Fibroblast of villous mesenchyme (primary cell): Measurements from ENCODE around the gene LILRA1. TPM values are rescaled to one million over a fixed set of nuclear protein-coding genes. Genes with fewer than 3 reads are reported as not detected.
"Not testable (repeated sequence)": the region's sequence is repeated elsewhere in the genome, so short reads cannot be mapped to it uniquely, and the experiment has no call there.

Experiments used
- DNase-seq: peaks from one replicate; pipeline ENCODE4 v3.0.0-alpha.2; 2010; ENCODE audit warnings: low read depth
- H3K4me3 ChIP-seq: 2 replicates; pipeline ENCODE4 v1.5.1; 2011; ENCODE audit warnings: low read depth, mild to moderate bottlenecking, low read length
- total RNA-seq: library from RNA; depleted of rRNA; stranded (reverse); fragments of >200 nt; gene quantifications from 2 replicates; pipeline ENCODE4 v1.2.3, GENCODE V29; 2012
- TF ChIP-seq, protein P1 (sequence below): IDR thresholded peaks from 2 replicates; pipeline ENCODE4 v1.5.1; 2012; ENCODE audit warnings: low read depth, mild to moderate bottlenecking, low read length; ENCODE audit not compliant: insufficient read depth

Gene LILRA1
- total RNA-seq, 1 donor, result not detected

DNA sequence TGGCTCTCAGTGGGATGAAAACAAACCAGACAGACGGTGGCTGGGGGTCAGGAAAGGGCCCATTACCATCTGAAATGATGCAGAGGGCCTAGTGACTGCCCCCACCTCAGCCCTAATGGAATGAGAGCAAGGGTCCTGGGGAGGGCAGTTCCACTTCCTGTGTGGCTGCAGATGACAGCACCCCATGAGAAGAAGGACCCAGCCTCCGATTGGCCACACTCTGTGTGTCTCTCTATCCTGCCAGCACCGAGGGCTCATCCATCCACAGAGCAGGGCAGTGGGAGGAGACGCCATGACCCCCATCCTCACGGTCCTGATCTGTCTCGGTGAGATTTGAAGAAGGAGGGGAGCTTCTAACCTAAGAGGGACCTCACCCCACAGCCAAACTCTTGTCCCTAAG, 37.4 kb downstream of the LILRA1 start:
- TF ChIP-seq, protein P1, sequence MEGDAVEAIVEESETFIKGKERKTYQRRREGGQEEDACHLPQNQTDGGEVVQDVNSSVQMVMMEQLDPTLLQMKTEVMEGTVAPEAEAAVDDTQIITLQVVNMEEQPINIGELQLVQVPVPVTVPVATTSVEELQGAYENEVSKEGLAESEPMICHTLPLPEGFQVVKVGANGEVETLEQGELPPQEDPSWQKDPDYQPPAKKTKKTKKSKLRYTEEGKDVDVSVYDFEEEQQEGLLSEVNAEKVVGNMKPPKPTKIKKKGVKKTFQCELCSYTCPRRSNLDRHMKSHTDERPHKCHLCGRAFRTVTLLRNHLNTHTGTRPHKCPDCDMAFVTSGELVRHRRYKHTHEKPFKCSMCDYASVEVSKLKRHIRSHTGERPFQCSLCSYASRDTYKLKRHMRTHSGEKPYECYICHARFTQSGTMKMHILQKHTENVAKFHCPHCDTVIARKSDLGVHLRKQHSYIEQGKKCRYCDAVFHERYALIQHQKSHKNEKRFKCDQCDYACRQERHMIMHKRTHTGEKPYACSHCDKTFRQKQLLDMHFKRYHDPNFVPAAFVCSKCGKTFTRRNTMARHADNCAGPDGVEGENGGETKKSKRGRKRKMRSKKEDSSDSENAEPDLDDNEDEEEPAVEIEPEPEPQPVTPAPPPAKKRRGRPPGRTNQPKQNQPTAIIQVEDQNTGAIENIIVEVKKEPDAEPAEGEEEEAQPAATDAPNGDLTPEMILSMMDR, result no peak
- no peak for DNase-seq
- H3K4me3 ChIP-seq, result no peak overlapping the region

DNA sequence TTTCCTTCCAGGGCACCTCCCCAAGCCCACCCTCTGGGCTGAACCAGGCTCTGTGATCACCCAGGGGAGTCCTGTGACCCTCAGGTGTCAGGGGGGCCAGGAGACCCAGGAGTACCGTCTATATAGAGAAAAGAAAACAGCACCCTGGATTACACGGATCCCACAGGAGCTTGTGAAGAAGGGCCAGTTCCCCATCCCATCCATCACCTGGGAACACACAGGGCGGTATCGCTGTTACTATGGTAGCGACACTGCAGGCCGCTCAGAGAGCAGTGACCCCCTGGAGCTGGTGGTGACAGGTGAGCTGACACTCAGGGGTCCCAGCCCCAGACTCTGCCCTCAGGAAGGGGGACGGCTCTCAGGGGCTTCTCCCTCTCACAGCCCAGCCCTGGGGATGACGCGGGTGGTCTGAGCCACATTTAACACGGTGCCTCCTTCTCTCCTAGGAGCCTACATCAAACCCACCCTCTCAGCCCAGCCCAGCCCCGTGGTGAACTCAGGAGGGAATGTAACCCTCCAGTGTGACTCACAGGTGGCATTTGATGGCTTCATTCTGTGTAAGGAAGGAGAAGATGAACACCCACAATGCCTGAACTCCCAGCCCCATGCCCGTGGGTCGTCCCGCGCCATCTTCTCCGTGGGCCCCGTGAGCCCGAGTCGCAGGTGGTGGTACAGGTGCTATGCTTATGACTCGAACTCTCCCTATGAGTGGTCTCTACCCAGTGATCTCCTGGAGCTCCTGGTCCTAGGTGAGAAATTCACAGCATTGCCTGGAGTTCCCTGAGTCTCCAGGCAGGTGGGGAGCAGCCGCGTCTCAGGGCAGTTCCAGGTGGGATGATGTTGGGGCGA, 38.3 kb downstream of the LILRA1 start:
- H3K4me3 ChIP-seq, DNase-seq: not testable (repeated sequence)

DNA sequence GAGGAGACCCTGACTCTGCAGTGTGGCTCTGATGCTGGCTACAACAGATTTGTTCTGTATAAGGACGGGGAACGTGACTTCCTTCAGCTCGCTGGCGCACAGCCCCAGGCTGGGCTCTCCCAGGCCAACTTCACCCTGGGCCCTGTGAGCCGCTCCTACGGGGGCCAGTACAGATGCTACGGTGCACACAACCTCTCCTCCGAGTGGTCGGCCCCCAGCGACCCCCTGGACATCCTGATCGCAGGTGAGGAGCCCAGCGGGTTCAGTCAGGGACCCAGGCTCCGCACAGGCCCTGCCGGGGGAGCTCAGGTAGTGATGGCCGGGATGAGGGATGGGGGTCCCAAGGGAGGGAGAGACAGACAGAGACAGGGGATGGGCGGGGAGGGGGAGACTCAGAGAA, 39.1 kb downstream of the LILRA1 start:
- DNase-seq, H3K4me3 ChIP-seq: not testable (repeated sequence)

GRCh38 chr19:54633401-54633800, 40.0 kb downstream of the LILRA1 start:
- DNase-seq, result no peak
- H3K4me3 ChIP-seq, result no peak overlapping the region
- TF ChIP-seq, protein P1, result no peak

DNA sequence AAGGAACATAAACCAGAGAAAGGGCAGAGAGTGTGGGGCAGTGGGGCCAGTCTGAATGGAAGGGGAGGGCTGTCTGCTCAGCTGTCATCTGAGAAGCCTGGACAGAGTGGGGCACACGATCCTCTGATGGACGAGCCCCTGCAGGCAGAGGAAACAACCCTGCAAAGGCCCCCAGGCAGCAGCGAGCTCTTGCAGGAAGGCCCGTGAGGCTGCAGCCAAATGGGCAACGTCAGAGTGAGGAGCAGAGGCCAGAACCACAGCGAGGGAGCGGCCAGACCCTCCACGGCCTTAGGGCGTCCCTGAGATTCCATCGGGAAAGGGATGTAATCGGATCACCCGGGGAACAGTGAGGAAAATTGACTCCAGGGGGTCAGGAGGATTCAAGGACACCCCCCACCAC, 42.6 kb downstream of the LILRA1 start:
- DNase-seq, H3K4me3 ChIP-seq: not testable (repeated sequence)

GRCh38 chr19:54638683-54639082, 45.3 kb downstream of the LILRA1 start:
- H3K4me3 ChIP-seq, result no peak overlapping the region
- TF ChIP-seq, protein P1, result no peak
- no peak for DNase-seq

DNA sequence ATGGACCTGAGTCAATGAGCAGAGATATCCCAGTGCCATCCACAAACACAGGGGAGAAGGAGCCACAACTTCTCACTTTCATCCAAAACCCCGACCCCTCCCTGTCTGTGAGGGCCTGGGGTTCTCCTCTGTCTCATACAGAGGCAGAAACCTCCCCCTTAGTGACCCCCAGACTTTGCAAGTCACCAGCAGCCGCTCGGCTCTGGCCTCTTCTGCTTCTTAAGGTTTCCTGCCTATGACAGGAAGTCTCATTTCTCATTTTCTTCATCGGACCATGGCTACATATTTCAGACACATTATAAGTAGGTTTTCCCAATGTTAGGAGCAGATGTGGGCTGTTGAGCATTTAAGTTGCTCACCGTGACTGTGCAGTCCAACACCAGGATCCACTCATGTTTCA, 49.5 kb downstream of the LILRA1 start:
- H3K4me3 ChIP-seq, DNase-seq: not testable (repeated sequence)

DNA sequence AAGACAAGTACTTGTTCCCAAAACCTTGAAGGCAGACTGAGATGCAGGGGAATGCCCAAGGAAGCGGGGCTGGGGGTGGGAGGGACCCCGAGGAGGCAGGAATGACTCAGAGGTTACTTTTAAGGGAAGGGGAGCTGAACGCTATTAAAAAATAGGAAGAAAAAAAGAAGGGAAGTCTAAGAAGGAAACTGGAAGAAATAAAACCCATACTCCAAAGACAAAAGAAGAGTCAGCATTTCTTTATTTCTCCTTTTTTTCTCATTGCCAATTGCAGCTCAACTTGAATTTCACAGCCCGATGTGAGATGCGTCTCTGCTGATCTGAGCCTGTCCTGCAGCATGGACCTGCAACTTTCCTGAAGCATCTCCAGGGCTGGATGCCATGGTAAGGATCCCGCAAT, 50.2 kb downstream of the LILRA1 start:
- not testable (repeated sequence) for H3K4me3 ChIP-seq, DNase-seq

GRCh38 chr19:54644056-54644455, 50.6 kb downstream of the LILRA1 start:
- no peak overlapping the region for H3K4me3 ChIP-seq
- no peak for DNase-seq
- TF ChIP-seq, protein P1, result no peak

DNA sequence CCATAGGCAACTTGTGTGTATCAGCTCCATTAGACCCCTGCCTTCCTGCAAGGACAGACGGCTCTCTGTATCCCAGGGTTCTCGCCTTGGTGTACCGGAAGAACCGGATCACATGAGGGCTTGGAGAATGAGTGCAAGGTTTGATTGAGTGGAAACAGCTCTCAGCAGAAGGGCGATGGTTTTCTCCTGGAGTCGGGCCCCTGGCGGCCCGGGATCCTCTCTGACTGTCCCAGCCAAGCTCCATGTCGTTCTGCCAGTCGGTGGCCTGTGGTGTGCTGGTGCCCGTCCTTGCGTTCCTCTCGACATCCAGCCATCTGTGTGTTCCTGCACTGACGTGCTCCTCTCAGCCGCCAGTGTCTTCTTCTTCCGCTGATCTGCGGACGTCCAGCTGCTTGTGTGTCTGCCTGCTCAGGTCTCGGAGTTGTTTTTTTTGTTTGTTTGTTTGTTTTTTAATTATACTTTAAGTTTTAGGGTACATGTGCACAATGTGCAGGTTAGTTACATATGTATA, 53.0 kb downstream of the LILRA1 start:
- DNase-seq, result no peak

More for the DNA sequence above, 53.0 kb downstream of the LILRA1 start:
- TF ChIP-seq, protein P1, result no peak
- H3K4me3 ChIP-seq, result no peak overlapping the region
